Smooth muscle cell (in vitro differentiated cells): ENCODE data around the gene TWIST1. TPM values are rescaled to one million over a fixed set of nuclear protein-coding genes. Genes with fewer than 3 reads are reported as not detected.

ENCODE experiments used
- DNase-seq: peaks from one replicate; lab custom pipeline; 2025; ENCODE audit not compliant: unreplicated experiment; lab: John Stamatoyannopoulos, UW
- H2AFZ ChIP-seq: fragments of 200-600 bp; sonication (generic); 2 replicates; pipeline ENCODE4 v1.6.0; 2016; ENCODE audit warnings: antibody characterized with exemption, low read depth, mild to moderate bottlenecking
- H3F3A ChIP-seq: fragments of 200-600 bp; sonication (generic); 2 replicates; pipeline ENCODE4 v1.6.0; 2017; ENCODE audit warnings: antibody characterized with exemption, low read depth
- H3K27ac ChIP-seq: fragments of 200-600 bp; sonication (generic); 2 replicates; pipeline ENCODE4 v1.5.1; 2016; ENCODE audit warnings: low read depth, mild to moderate bottlenecking
- H3K27me3 ChIP-seq: fragments of 200-600 bp; sonication (generic); 2 replicates; pipeline ENCODE4 v1.6.1; 2016; ENCODE audit warnings: low read depth, mild to moderate bottlenecking
- H3K36me3 ChIP-seq: fragments of 200-600 bp; sonication (generic); 2 replicates; pipeline ENCODE4 v1.5.1; 2016; ENCODE audit warnings: low read depth
- H3K4me1 ChIP-seq: fragments of 200-600 bp; sonication (generic); 2 replicates; pipeline ENCODE4 v1.5.1; 2016; ENCODE audit warnings: low read depth
- H3K4me2 ChIP-seq: fragments of 200-600 bp; sonication (generic); 2 replicates; pipeline ENCODE4 v1.6.0; 2016; ENCODE audit warnings: mild to moderate bottlenecking
- H3K4me3 ChIP-seq: fragments of 200-600 bp; sonication (generic); 2 replicates; pipeline ENCODE4 v1.5.1; 2016; ENCODE audit warnings: mild to moderate bottlenecking
- H3K79me2 ChIP-seq: fragments of 200-600 bp; sonication (generic); 2 replicates; pipeline ENCODE4 v1.6.0; 2016; ENCODE audit warnings: low read depth, mild to moderate bottlenecking
- H3K9ac ChIP-seq: fragments of 200-600 bp; sonication (generic); 2 replicates; pipeline ENCODE4 v1.6.0; 2016; ENCODE audit warnings: low read depth
- H3K9me3 ChIP-seq: fragments of 200-600 bp; sonication (generic); replicated peaks from 2 replicates; pipeline ENCODE4 v1.5.1; 2016; ENCODE audit warnings: low read depth
- H4K20me1 ChIP-seq: fragments of 200-600 bp; sonication (generic); 2 replicates; pipeline ENCODE4 v1.6.0; 2016; ENCODE audit warnings: low read depth
- WGBS: methylation state at CpG from one replicate; pipeline ENCODE4 v1.1.7; 2016; ENCODE audit warnings: low lambda C conversion rate; 5-methylcytosine and 5-hydroxymethylcytosine counted together
- polyA plus RNA-seq: library from polyadenylated mRNA; unstranded; fragments of >200 nt; fragmentation: Nextera tagmentation; extraction: Ambion mirVana; gene quantifications from 2 replicates; pipeline ENCODE4 v1.2.1, GENCODE V29; 2016
- total RNA-seq: library from RNA; depleted of rRNA; stranded (reverse); fragments of >200 nt; gene quantifications from 2 replicates; pipeline ENCODE4 v1.2.3, GENCODE V29; 2014
- TF ChIP-seq, protein P1 (sequence below): fragments of 200-600 bp; sonication (generic); IDR thresholded peaks from 2 replicates; pipeline ENCODE4 v1.5.1; 2017; ENCODE audit warnings: borderline replicate concordance, mild to moderate bottlenecking, antibody characterized with exemption; ENCODE audit not compliant: insufficient read depth, poor library complexity, severe bottlenecking

The TWIST1 gene
- total and polyA plus RNA-seq, 2 experiments from 2014 or later, result 51.3 to 58.0 TPM

DNA sequence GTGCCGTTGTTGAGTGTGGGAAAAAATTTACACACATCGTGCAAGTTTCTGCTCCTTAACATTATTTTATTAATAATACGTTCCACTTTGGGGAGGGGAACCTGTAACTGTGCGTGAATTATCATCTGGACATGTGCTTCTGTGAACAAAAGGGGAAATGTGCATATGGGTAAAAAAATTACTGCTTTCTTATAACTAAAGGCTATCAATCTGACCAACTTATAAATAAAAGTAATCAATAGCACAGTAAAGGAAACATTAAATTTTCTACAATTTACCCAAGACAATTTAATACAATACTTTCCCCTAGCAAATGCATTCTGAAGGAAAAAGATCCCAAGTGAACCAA is 4.5 kb downstream of the TWIST1 start:
- Histone ChIP-seq H3K4me1 (peaks cover 20% of the 10 kb centered on the region), H3K4me2 (peak overlapping the region; percentile 87), H2AFZ (no peak overlapping the region), H3K9ac (peak overlapping the region; percentile 84), H3K27me3 (no peaks in the 10 kb centered on the region), H3K36me3 (no peaks in the 10 kb centered on the region), H4K20me1 (peaks cover 56% of the 10 kb centered on the region), H3K79me2 (peaks cover 47% of the 10 kb centered on the region), H3K27ac (peak overlapping the region; percentile 79), H3K4me3 (peak overlapping the region; percentile 66), H3F3A (peaks cover 3% of the 10 kb centered on the region), H3K9me3 (no peaks in the 10 kb centered on the region)
- DNase-seq, result no peak
- TF ChIP-seq, protein P1, sequence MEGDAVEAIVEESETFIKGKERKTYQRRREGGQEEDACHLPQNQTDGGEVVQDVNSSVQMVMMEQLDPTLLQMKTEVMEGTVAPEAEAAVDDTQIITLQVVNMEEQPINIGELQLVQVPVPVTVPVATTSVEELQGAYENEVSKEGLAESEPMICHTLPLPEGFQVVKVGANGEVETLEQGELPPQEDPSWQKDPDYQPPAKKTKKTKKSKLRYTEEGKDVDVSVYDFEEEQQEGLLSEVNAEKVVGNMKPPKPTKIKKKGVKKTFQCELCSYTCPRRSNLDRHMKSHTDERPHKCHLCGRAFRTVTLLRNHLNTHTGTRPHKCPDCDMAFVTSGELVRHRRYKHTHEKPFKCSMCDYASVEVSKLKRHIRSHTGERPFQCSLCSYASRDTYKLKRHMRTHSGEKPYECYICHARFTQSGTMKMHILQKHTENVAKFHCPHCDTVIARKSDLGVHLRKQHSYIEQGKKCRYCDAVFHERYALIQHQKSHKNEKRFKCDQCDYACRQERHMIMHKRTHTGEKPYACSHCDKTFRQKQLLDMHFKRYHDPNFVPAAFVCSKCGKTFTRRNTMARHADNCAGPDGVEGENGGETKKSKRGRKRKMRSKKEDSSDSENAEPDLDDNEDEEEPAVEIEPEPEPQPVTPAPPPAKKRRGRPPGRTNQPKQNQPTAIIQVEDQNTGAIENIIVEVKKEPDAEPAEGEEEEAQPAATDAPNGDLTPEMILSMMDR, result no peak
- 19% methylated on average over 4 of the region's 4 CpGs for WGBS

DNA sequence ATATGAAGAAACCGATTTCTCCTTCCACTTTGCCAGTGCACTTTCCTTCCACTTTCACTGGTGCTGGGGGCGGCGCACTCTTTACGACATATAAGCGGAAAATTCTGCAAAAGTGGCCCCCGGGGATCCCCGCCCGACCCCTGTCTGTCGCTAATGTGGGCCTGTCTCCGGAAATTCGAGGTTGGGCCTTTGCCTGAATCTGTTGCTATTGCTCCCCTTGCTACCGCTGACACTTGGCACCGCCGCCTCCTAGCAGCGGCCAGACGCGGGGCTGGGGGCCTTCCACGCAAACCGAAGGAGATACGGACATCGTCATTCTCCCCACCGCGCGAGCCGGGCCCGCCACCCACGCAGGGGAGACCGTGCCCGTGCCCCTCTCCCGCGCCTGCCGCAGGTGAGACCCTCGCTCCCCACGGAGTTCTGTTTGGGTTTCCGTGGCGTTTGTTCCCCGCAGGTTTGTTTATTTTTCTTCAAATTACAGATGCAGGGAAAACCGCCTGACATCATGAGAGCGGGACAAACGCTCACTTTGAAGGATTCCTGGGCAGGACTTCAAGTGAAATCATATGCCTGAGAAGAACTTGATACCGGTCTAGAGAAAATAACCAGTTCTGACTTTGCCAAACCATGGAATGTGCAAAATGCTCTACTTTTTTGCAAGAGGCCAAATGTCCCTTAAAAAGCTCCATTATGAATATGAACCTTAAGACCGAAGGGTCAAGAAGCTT is 5.0 kb downstream of the TWIST1 start:
- Histone ChIP-seq H3K4me1 (peaks cover 23% of the 10 kb centered on the region), H3K4me2 (peak overlapping the region; percentile 87), H3K79me2 (peaks cover 47% of the 10 kb centered on the region), H3K9me3 (no peaks in the 10 kb centered on the region), H4K20me1 (peaks cover 56% of the 10 kb centered on the region), H3F3A (peaks cover 7% of the 10 kb centered on the region), H3K9ac (peak overlapping the region; percentile 84), H3K27me3 (peaks cover 2% of the 10 kb centered on the region), H3K4me3 (peak overlapping the region; percentile 66), H2AFZ (peak overlapping the region; percentile 36), H3K36me3 (no peaks in the 10 kb centered on the region), H3K27ac (peak overlapping the region; percentile 79)
- TF ChIP-seq, protein P1, result no peak
- 6% methylated on average over 42 of the region's 42 CpGs for WGBS
- DNase-seq, result no peak

GRCh38 chr7:19111474-19112273 is 5.8 kb downstream of the TWIST1 start:
- Histone ChIP-seq H3K36me3 (no peaks in the 10 kb centered on the region), H3F3A (peaks cover 7% of the 10 kb centered on the region), H3K9ac (peak overlapping the region; percentile 84), H3K9me3 (no peaks in the 10 kb centered on the region), H4K20me1 (peaks cover 54% of the 10 kb centered on the region), H3K4me1 (peaks cover 29% of the 10 kb centered on the region), H3K27me3 (peaks cover 9% of the 10 kb centered on the region), H3K4me3 (peak overlapping the region; percentile 66), H2AFZ (no peak overlapping the region), H3K27ac (peak overlapping the region; percentile 79), H3K4me2 (peak overlapping the region; percentile 87), H3K79me2 (peaks cover 46% of the 10 kb centered on the region)
- TF ChIP-seq, protein P1, result no peak
- no peak for DNase-seq
- 14% methylated on average over 15 of the region's 15 CpGs for WGBS
